HEK293 (cell line): ENCODE results near the gene NANS.

ENCODE experiments used
- CTCF ChIA-PET: fragments of 350-600 bp; formaldehyde crosslinking; extraction: SDS; loops from one replicate; lab custom pipeline; 2021; ENCODE audit warnings: antibody characterized with exemption; lab: Yijun Ruan, JAX
- POLR2A ChIA-PET: fragments of 300-600 bp; formaldehyde crosslinking; extraction: SDS; loops from one replicate; lab custom pipeline; 2020; ENCODE audit warnings: antibody characterized with exemption, inconsistent platforms; lab: Yijun Ruan, JAX
- H3K27ac ChIP-seq: fragments of 200-500 bp; sonication (Bioruptor generic); 2 replicates; pipeline ENCODE4 v1.5.1; 2014; ENCODE audit warnings: low read depth, low read length, control low read depth, inconsistent platforms; ENCODE audit errors: extremely low read depth
- H3K36me3 ChIP-seq, 2 experiments: fragments of 200-500 bp in 1 of 2; sonication (Bioruptor generic) in 1 of 2; 1 replicate in 1 of 2; 2 replicates in 1 of 2; pipeline ENCODE4 v1.5.1; 2014 to 2017; ENCODE audit warnings: inconsistent platforms in 2 of 2, low read length in 2 of 2; ENCODE audit not compliant: control insufficient read depth in 2 of 2, insufficient read depth in 1 of 2
- H3K4me1 ChIP-seq: fragments of 200-500 bp; sonication (Bioruptor generic); 2 replicates; pipeline ENCODE4 v1.5.1; 2014; ENCODE audit warnings: mild to moderate bottlenecking, low read length, inconsistent platforms; ENCODE audit not compliant: control insufficient read depth, insufficient read depth
- H3K4me3 ChIP-seq: 2 replicates; pipeline ENCODE4 v1.5.1; 2011; ENCODE audit warnings: low read depth, mild to moderate bottlenecking, control low read depth, low read length, moderate library complexity
- H3K9me3 ChIP-seq: fragments of 200-500 bp; sonication (Bioruptor generic); 2 replicates; pipeline ENCODE4 v1.5.1; 2014; ENCODE audit warnings: low read depth, low read length, inconsistent platforms; ENCODE audit not compliant: control insufficient read depth, insufficient read depth
- BCL6B ChIP-seq: fragments of 450-650 bp; formaldehyde crosslinking; IDR thresholded peaks from 2 replicates; pipeline ENCODE4 v1.5.1; 2017; ENCODE audit warnings: missing biosample characterization, missing genetic modification characterization
- KLF1 ChIP-seq: fragments of 450-650 bp; formaldehyde crosslinking; IDR thresholded peaks from 2 replicates; pipeline ENCODE4 v1.5.1; 2016; ENCODE audit warnings: missing biosample characterization, missing genetic modification characterization
- ZBTB20 ChIP-seq: fragments of 450-650 bp; formaldehyde crosslinking; IDR thresholded peaks from 2 replicates; pipeline ENCODE4 v1.5.1; 2016; ENCODE audit warnings: missing biosample characterization, missing genetic modification characterization
- ZIC2 ChIP-seq: fragments of 450-650 bp; formaldehyde crosslinking; IDR thresholded peaks from 2 replicates; pipeline ENCODE4 v1.5.1; 2016; ENCODE audit warnings: missing biosample characterization, missing genetic modification characterization
- ZNF114 ChIP-seq: fragments of 450-650 bp; formaldehyde crosslinking; IDR thresholded peaks from 2 replicates; pipeline ENCODE4 v1.5.0; 2017; ENCODE audit warnings: missing biosample characterization, missing genetic modification characterization
- ZNF16 ChIP-seq: fragments of 450-650 bp; formaldehyde crosslinking; IDR thresholded peaks from 2 replicates; pipeline ENCODE4 v1.5.1; 2016; ENCODE audit warnings: low read depth, missing biosample characterization, missing genetic modification characterization
- ZNF214 ChIP-seq: fragments of 450-650 bp; formaldehyde crosslinking; IDR thresholded peaks from 2 replicates; pipeline ENCODE4 v1.5.1; 2017; ENCODE audit warnings: missing biosample characterization, mild to moderate bottlenecking, missing genetic modification characterization, borderline replicate concordance
- ZNF239 ChIP-seq: fragments of 450-650 bp; formaldehyde crosslinking; IDR thresholded peaks from 2 replicates; pipeline ENCODE4 v1.5.1; 2016; ENCODE audit warnings: missing biosample characterization, missing genetic modification characterization
- ZNF280C ChIP-seq: fragments of 450-650 bp; formaldehyde crosslinking; IDR thresholded peaks from 2 replicates; pipeline ENCODE4 v1.5.1; 2016; ENCODE audit warnings: missing biosample characterization, missing genetic modification characterization
- ZNF335 ChIP-seq: fragments of 450-650 bp; formaldehyde crosslinking; conservative IDR thresholded peaks from 2 replicates; pipeline ENCODE4 v1.5.1; 2016; ENCODE audit warnings: missing biosample characterization, missing genetic modification characterization
- ZNF561 ChIP-seq: fragments of 450-650 bp; IDR thresholded peaks from 2 replicates; pipeline ENCODE4 v1.5.1; 2018; ENCODE audit warnings: missing biosample characterization, missing genetic modification characterization, borderline replicate concordance
- ZNF747 ChIP-seq: fragments of 450-650 bp; formaldehyde crosslinking; IDR thresholded peaks from 2 replicates; pipeline ENCODE4 v1.5.1; 2016; ENCODE audit warnings: missing biosample characterization, missing genetic modification characterization
- ZSCAN16 ChIP-seq: fragments of 450-650 bp; formaldehyde crosslinking; IDR thresholded peaks from 2 replicates; pipeline ENCODE4 v1.5.1; 2016; ENCODE audit warnings: missing biosample characterization, missing genetic modification characterization

NANS gene

GRCh38 chr9:98057138-98057799, 737 bp downstream of the NANS start:
- POLR2A ChIA-PET, result interaction anchor here (0.7 to 3.7 kb wide), 18 partner anchors 9 to 360 kb away, joined by 3 to 41 read pairs (median 6); partner anchors contain the start of genes ANP32B, TBC1D2, TRMO and XPA
- Histone ChIP-seq H3K4me1 (no peaks in the 10 kb centered on the region), H3K9me3 (no peaks in the 10 kb centered on the region), H3K4me3 (peak overlapping the region; percentile 83), H3K36me3 (peaks cover 0 to 13% of the 10 kb centered on the region in 2 experiments), H3K27ac (peak overlapping the region; percentile 20; the same call in 1 of the 2 replicates)
- CTCF ChIA-PET, result interaction anchor here (0.7 to 1.8 kb wide), 4 partner anchors 13 to 196 kb away, joined by 3 to 16 read pairs (median 5); no protein-coding TSS in a partner anchor
- peak; percentile 63; the same call in 1 of the 2 replicates for TF ChIP-seq ZBTB20
- TF ChIP-seq ZNF747, result no peak
- TF ChIP-seq ZNF335 (tag by site-specific recombination), result peak; percentile 88
- peak; percentile 90 for TF ChIP-seq ZNF16
- TF ChIP-seq BCL6B, result peak; percentile 85; the same call in 1 of the 2 replicates
- 0 out of 2 replicates have a peak, but pooled peaks have one; percentile 0 for TF ChIP-seq ZNF561 (tag by site-specific recombination)
- TF ChIP-seq ZNF280C (tag by site-specific recombination), result no peak

- Histone ChIP-seq H3K9me3 (no peaks in the 10 kb centered on the region), H3K36me3 (peaks cover 3 to 53% of the 10 kb centered on the region in 2 experiments), H3K4me1 (no peaks in the 10 kb centered on the region), H3K27ac (no peak overlapping the region), H3K4me3 (no peak overlapping the region)
- no peak for TF ChIP-seq ZNF239 (tag by site-specific recombination)
- no peak for TF ChIP-seq ZNF214 (tag by site-specific recombination)
- no peak for TF ChIP-seq ZNF114
- no peak for TF ChIP-seq KLF1 (tag by site-specific recombination)
- ChIA-PET CTCF (interaction anchor here (0.7 to 3.1 kb wide), 2 partner anchors 12 to 240 kb away, joined by 3 to 21 read pairs; no protein-coding TSS in a partner anchor), POLR2A (interaction anchor here (0.6 kb wide), 1 partner anchor 1617 kb away, joined by 3 read pairs; no protein-coding TSS in a partner anchor)
Measured at GRCh38 chr9:98062161-98062560, 5.6 kb downstream of the NANS start.

GRCh38 chr9:98064623-98065392, 8.3 kb downstream of the NANS start:
- peaks cover 3 to 67% of the 10 kb centered on the region in 2 experiments for H3K36me3 ChIP-seq
- TF ChIP-seq ZSCAN16 (tag by site-specific recombination) (no peak), ZIC2 (peak; percentile 14; the same call in 1 of the 2 replicates)
- H3K9me3 ChIP-seq, result no peaks in the 10 kb centered on the region
- CTCF ChIA-PET, result interaction anchor here (0.6 to 2.0 kb wide), 3 partner anchors 9 to 711 kb away, joined by 4 to 9 read pairs (median 4); no protein-coding TSS in a partner anchor
- no peak overlapping the region for H3K4me3 ChIP-seq
- H3K27ac ChIP-seq, result no peak overlapping the region
- POLR2A ChIA-PET, result no interaction called here
- no peaks in the 10 kb centered on the region for H3K4me1 ChIP-seq
